H1 (cell line): Measurements from ENCODE around the gene ASPRV1. TPM values are rescaled to one million over a fixed set of nuclear protein-coding genes. Genes with fewer than 3 reads are reported as not detected.

Experiments used
- CTCF ChIA-PET: fragments of 300-600 bp; sonication (Branson Sonifier 250); formaldehyde crosslinking; loops from one replicate; lab custom pipeline; 2021; ENCODE audit not compliant: partially characterized antibody; lab: Charles Lee
- POLR2A ChIA-PET: fragments of 300-600 bp; sonication (Branson Sonifier 250); formaldehyde crosslinking; loops from one replicate; lab custom pipeline; 2021; ENCODE audit warnings: inconsistent platforms; ENCODE audit not compliant: partially characterized antibody; lab: Charles Lee
- DNase-seq, 2 experiments: peaks; one replicate each; pipeline versions ENCODE4 v3.0.0 to v3.0.0-alpha.2; 2010 to 2022; ENCODE audit warnings: low spot score in 2 of 2, low read depth in 1 of 2, mixed read lengths in 1 of 2
- FAIRE-seq: peaks from 2 replicates; lab custom pipeline; 2011; peaks lifted over from hg19 to GRCh38; lab: Jason Lieb, UNC
- H2AFZ ChIP-seq: 2 replicates; pipeline ENCODE4 v1.8.1; 2012; ENCODE audit warnings: low read length, inconsistent platforms
- H2AK5ac ChIP-seq: 2 replicates; pipeline ENCODE4 v1.6.1; 2013; ENCODE audit warnings: low read depth, low read length
- H2BK120ac ChIP-seq: replicated peaks from 2 replicates; pipeline ENCODE3; 2013; ENCODE audit warnings: low read depth, low read length, inconsistent platforms
- H2BK12ac ChIP-seq: 2 replicates; pipeline ENCODE4 v1.6.1; 2013; ENCODE audit warnings: low read depth, low read length
- H2BK15ac ChIP-seq: 2 replicates; pipeline ENCODE4 v1.6.1; 2013; ENCODE audit warnings: low read length
- H2BK20ac ChIP-seq: 2 replicates; pipeline ENCODE4 v1.6.1; 2013; ENCODE audit warnings: low read length
- H2BK5ac ChIP-seq: 2 replicates; pipeline ENCODE4 v1.6.1; 2013; ENCODE audit warnings: low read depth, low read length
- H3K14ac ChIP-seq: 2 replicates; pipeline ENCODE4 v1.6.1; 2013; ENCODE audit warnings: inconsistent platforms; ENCODE audit not compliant: insufficient read length
- H3K18ac ChIP-seq: 2 replicates; pipeline ENCODE4 v1.6.1; 2013; ENCODE audit warnings: low read length; ENCODE audit errors: extremely low read depth
- H3K23ac ChIP-seq: 2 replicates; pipeline ENCODE4 v1.6.1; 2013; ENCODE audit warnings: inconsistent platforms; ENCODE audit not compliant: insufficient read length
- H3K23me2 ChIP-seq: 2 replicates; pipeline ENCODE4 v1.6.1; 2013; ENCODE audit warnings: low read depth, low read length
- H3K27ac ChIP-seq: 2 replicates; pipeline ENCODE4 v1.6.1; 2011; ENCODE audit warnings: low read depth, low read length, inconsistent platforms
- H3K27me3 ChIP-seq, 4 experiments: replicated peaks in 1 of 4; 1 replicate in 1 of 4; 2 replicates in 3 of 4; pipeline versions ENCODE4 v1.6.1 to v1.8.1; 2011 to 2013; ENCODE audit warnings: low read length in 3 of 4, mild to moderate bottlenecking in 3 of 4, inconsistent platforms in 2 of 4, mixed read lengths in 2 of 4, moderate library complexity in 1 of 4; ENCODE audit not compliant: control insufficient read depth in 3 of 4, insufficient read depth in 3 of 4; ENCODE audit errors: extremely low read depth in 1 of 4
- H3K36me3 ChIP-seq, 4 experiments: 2 replicates each; pipeline versions ENCODE4 v1.6.1 to v1.8.1; 2011 to 2013; ENCODE audit warnings: mild to moderate bottlenecking in 4 of 4, low read length in 3 of 4, moderate library complexity in 2 of 4, control low read depth in 1 of 4, inconsistent platforms in 1 of 4; ENCODE audit not compliant: insufficient read depth in 4 of 4, control insufficient read depth in 2 of 4
- H3K4ac ChIP-seq: replicated peaks from 2 replicates; pipeline ENCODE3; 2013; ENCODE audit warnings: low read length, low read depth, mixed read lengths, inconsistent platforms; ENCODE audit not compliant: insufficient read length
- H3K4me1 ChIP-seq, 4 experiments: replicated peaks in 1 of 4; 1 replicate in 1 of 4; 2 replicates in 3 of 4; pipeline versions ENCODE4 v1.6.1 to v1.8.1; 2011 to 2013; ENCODE audit warnings: low read length in 3 of 4, inconsistent platforms in 2 of 4, mixed read lengths in 1 of 4; ENCODE audit not compliant: insufficient read depth in 4 of 4, control insufficient read depth in 3 of 4
- H3K4me2 ChIP-seq, 2 experiments: 2 replicates each; pipeline versions ENCODE4 v1.6.1 to v1.8.1; 2011 to 2013; ENCODE audit warnings: low read depth in 2 of 2, low read length in 2 of 2, control low read depth in 1 of 2, inconsistent platforms in 1 of 2, mild to moderate bottlenecking in 1 of 2; ENCODE audit not compliant: insufficient read depth in 1 of 2
- H3K4me3 ChIP-seq, 4 experiments: fragments of 200-600, 300-600 bp in 1 of 4; sonication (generic), shearing (Covaris generic), sonication (Bioruptor Twin) in 1 of 4; 2 replicates each; pipeline versions ENCODE4 v1.5.1 to v1.8.1; 2011 to 2016; ENCODE audit warnings: low read length in 4 of 4, low read depth in 3 of 4, control low read depth in 2 of 4, inconsistent platforms in 2 of 4, mild to moderate bottlenecking in 2 of 4, mixed read lengths in 1 of 4, moderate library complexity in 1 of 4; ENCODE audit not compliant: insufficient read depth in 2 of 4; ENCODE audit errors: extremely low read depth in 1 of 4
- H3K56ac ChIP-seq: replicated peaks from 2 replicates; pipeline ENCODE3; 2013; ENCODE audit warnings: low read depth, mild to moderate bottlenecking, mixed read lengths, low read length, inconsistent platforms; ENCODE audit not compliant: insufficient read length
- H3K79me1 ChIP-seq: 2 replicates; pipeline ENCODE4 v1.6.1; 2013; ENCODE audit warnings: low read depth, low read length, control low read depth
- H3K79me2 ChIP-seq, 2 experiments: 2 replicates each; pipeline versions ENCODE4 v1.6.1 to v1.8.1; 2012 to 2013; ENCODE audit warnings: low read length in 2 of 2, mild to moderate bottlenecking in 2 of 2, inconsistent platforms in 1 of 2; ENCODE audit not compliant: insufficient read depth in 2 of 2, control insufficient read depth in 1 of 2
- H3K9ac ChIP-seq, 4 experiments: replicated peaks in 1 of 4; 1 replicate in 1 of 4; 2 replicates in 3 of 4; pipeline versions ENCODE4 v1.6.1 to v1.8.1; 2011 to 2013; ENCODE audit warnings: low read depth in 3 of 4, low read length in 3 of 4, control low read depth in 2 of 4, mild to moderate bottlenecking in 2 of 4, moderate library complexity in 2 of 4, inconsistent platforms in 1 of 4; ENCODE audit errors: extremely low read depth in 1 of 4
- H3K9me3 ChIP-seq, 2 experiments: 2 replicates each; pipeline versions ENCODE4 v1.6.1 to v1.8.1; 2012 to 2013; ENCODE audit warnings: mild to moderate bottlenecking in 2 of 2, moderate library complexity in 2 of 2, control low read depth in 1 of 2, inconsistent platforms in 1 of 2, low read depth in 1 of 2, low read length in 1 of 2, mixed read lengths in 1 of 2; ENCODE audit not compliant: insufficient read depth in 2 of 2
- H4K20me1 ChIP-seq, 2 experiments: replicated peaks in 1 of 2; 2 replicates each; pipeline versions ENCODE3 to v1.8.1; 2011 to 2013; ENCODE audit warnings: inconsistent platforms in 2 of 2, low read length in 2 of 2, mild to moderate bottlenecking in 1 of 2; ENCODE audit not compliant: insufficient read depth in 2 of 2, control insufficient read depth in 1 of 2
- H4K5ac ChIP-seq: 2 replicates; pipeline ENCODE4 v1.6.1; 2013; ENCODE audit warnings: low read length, low read depth, mixed read lengths, inconsistent platforms; ENCODE audit not compliant: insufficient read length
- H4K8ac ChIP-seq: 2 replicates; pipeline ENCODE4 v1.8.0; 2013; ENCODE audit warnings: mild to moderate bottlenecking, moderate library complexity, low read length, inconsistent platforms; ENCODE audit not compliant: insufficient read depth; ENCODE audit errors: extremely low read depth
- H4K91ac ChIP-seq: replicated peaks from 2 replicates; pipeline ENCODE3; 2013; ENCODE audit warnings: low read length, mixed read lengths, inconsistent platforms; ENCODE audit not compliant: insufficient read length
- BCL11A ChIP-seq, 2 experiments: IDR thresholded peaks; one replicate each; pipeline ENCODE4 v1.6.1; 2011; ENCODE audit warnings: low read depth in 2 of 2, low read length in 2 of 2, mild to moderate bottlenecking in 2 of 2
- BRCA1 ChIP-seq: IDR thresholded peaks from 2 replicates; pipeline ENCODE4 v1.6.1; 2012; ENCODE audit warnings: low read depth, low read length, improper control_type of control experiment
- CHD1 ChIP-seq: IDR thresholded peaks from 2 replicates; pipeline ENCODE4 v1.6.1; 2012; ENCODE audit warnings: low read depth, low read length, improper control_type of control experiment
- CHD2 ChIP-seq: IDR thresholded peaks from 2 replicates; pipeline ENCODE4 v1.6.1; 2012; ENCODE audit warnings: low read length, improper control_type of control experiment
- CTBP2 ChIP-seq: IDR thresholded peaks from 2 replicates; pipeline ENCODE4 v1.7.0; 2011; ENCODE audit warnings: borderline replicate concordance, mild to moderate bottlenecking, moderate library complexity, mixed read lengths, low read length; ENCODE audit not compliant: insufficient read depth, insufficient read length
- GTF2F1 ChIP-seq: IDR thresholded peaks from 2 replicates; pipeline ENCODE4 v1.6.1; 2012; ENCODE audit warnings: low read depth, low read length, improper control_type of control experiment, borderline replicate concordance
- KDM4A ChIP-seq: IDR thresholded peaks from one replicate; pipeline ENCODE4 v1.7.1; 2012; ENCODE audit warnings: low read depth, mild to moderate bottlenecking, moderate library complexity, low read length, inconsistent platforms; ENCODE audit not compliant: severe bottlenecking
- NANOG ChIP-seq: IDR thresholded peaks from 2 replicates; pipeline ENCODE4 v1.6.1; 2011; ENCODE audit warnings: low read length, low read depth, mild to moderate bottlenecking, inconsistent platforms; ENCODE audit not compliant: insufficient read depth, poor library complexity, severe bottlenecking
- RAD21 ChIP-seq, 2 experiments: IDR thresholded peaks in 1 of 2; conservative IDR thresholded peaks in 1 of 2; 2 replicates each; pipeline ENCODE4 v1.6.1; 2011; ENCODE audit warnings: low read depth in 2 of 2, low read length in 2 of 2, improper control_type of control experiment in 1 of 2, inconsistent platforms in 1 of 2, mild to moderate bottlenecking in 1 of 2, moderate library complexity in 1 of 2
- SIN3A ChIP-seq, 2 experiments: IDR thresholded peaks in 1 of 2; conservative IDR thresholded peaks in 1 of 2; 2 replicates each; pipeline ENCODE4 v1.6.1; 2011 to 2012; ENCODE audit warnings: low read length in 2 of 2, improper control_type of control experiment in 1 of 2, low read depth in 1 of 2, mild to moderate bottlenecking in 1 of 2
- SP2 ChIP-seq: IDR thresholded peaks from 2 replicates; pipeline ENCODE4 v1.6.1; 2012; ENCODE audit warnings: mild to moderate bottlenecking, low read length, inconsistent platforms
- TCF12 ChIP-seq: IDR thresholded peaks from 2 replicates; pipeline ENCODE4 v1.6.1; 2011; ENCODE audit warnings: low read depth, mild to moderate bottlenecking, low read length
- YY1 ChIP-seq: IDR thresholded peaks from 2 replicates; pipeline ENCODE4 v1.6.1; 2011; ENCODE audit warnings: low read depth, mild to moderate bottlenecking, low read length
- ZNF274 ChIP-seq: IDR thresholded peaks from 2 replicates; pipeline ENCODE4 v1.7.0; 2012; ENCODE audit warnings: low read length, borderline replicate concordance; ENCODE audit errors: extremely low read depth
- WGBS, 2 experiments: shearing (Covaris generic) in 1 of 2; methylation state at CpG; one replicate each; pipeline versions ENCODE4 v1.1.6 to v1.1.7; 2013 to 2015; ENCODE audit warnings: low lambda C conversion rate in 2 of 2, mixed read lengths in 2 of 2, inconsistent platforms in 1 of 2, low coverage in 1 of 2, missing lambda C conversion rate in 1 of 2; ENCODE audit not compliant: insufficient replicate concordance in 2 of 2, insufficient coverage in 1 of 2, insufficient read length in 1 of 2; ENCODE audit errors: extremely low coverage in 1 of 2, missing lambda C conversion rate in 1 of 2; 5-methylcytosine and 5-hydroxymethylcytosine counted together
- polyA plus RNA-seq, 7 experiments: library from polyadenylated mRNA; depleted of rRNA in 3 of 7; stranded (reverse) in 5 of 7; unstranded in 2 of 7; fragments of >200 nt in 5 of 7; fragments of 200-250 nt in 2 of 7; gene quantifications; 1 replicate in 5 of 7; 2 replicates in 1 of 7; 4 replicates in 1 of 7; pipeline versions ENCODE4 v1.2.1 to v1.2.3, GENCODE V29; 2011 to 2013; ENCODE audit warnings: missing spikeins in 2 of 7, mixed read lengths in 2 of 7
- total RNA-seq: library from RNA; stranded (reverse); fragmentation: NEBNext Ultra II Directional; extraction: Animal tissue kit (Norgen Biotek cat#: 25700); gene quantifications from 2 replicates; pipeline ENCODE4 v1.2.1, GENCODE V29; 2021

The ASPRV1 gene
- total and polyA plus RNA-seq, 2 of the 8 experiments (the other 6 are each of a cell fraction or from before 2014, with no cell fraction given): 0.59 to 0.95 TPM

DNA sequence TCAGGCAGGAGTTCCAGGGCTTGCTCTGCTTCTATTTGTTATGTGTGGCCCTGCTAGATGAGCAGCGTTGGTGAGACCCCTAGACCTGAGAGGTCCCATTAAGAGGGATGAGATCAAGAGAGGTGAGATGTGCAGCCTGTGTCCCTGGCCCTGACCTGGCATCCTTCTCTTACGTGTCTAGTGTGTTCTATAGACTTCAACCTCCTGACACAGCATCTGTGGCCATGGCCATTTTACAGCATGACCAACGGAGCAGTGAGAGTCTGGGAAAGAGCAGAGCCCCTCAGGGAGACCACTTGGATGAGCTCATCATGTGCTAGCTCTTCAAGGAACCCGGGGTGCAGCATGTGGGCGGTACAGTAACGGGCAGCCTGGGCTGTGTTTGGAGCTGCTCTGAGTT lies 32.7 kb upstream of the ASPRV1 start:
- Histone ChIP-seq H3K23me2 (no peaks in the 10 kb centered on the region; the same call in 1 of the 2 replicates), H3K23ac (no peak overlapping the region), H2AK5ac (no peak overlapping the region), H2BK12ac (no peak overlapping the region), H3K4me1 (peaks cover 0 to 7% (median 4%) of the 10 kb centered on the region in 4 experiments; a peak in 4 of 7 replicates), H2BK20ac (no peak overlapping the region), H3K27ac (no peak overlapping the region), H2AFZ (no peak overlapping the region), H3K4me2 (no peak overlapping the region), H4K8ac (no peak overlapping the region; the same call in 1 of the 2 replicates), H3K18ac (no peak overlapping the region), H3K36me3 (peaks cover 0 to 2% (median 0%) of the 10 kb centered on the region in 4 experiments; a peak in 1 of 8 replicates), H4K20me1 (no peaks in the 10 kb centered on the region), H3K4me3 (no peak overlapping the region), H2BK5ac (no peak overlapping the region), H3K56ac (no peak overlapping the region), H2BK120ac (no peak overlapping the region), H3K14ac (no peak overlapping the region), H2BK15ac (no peak overlapping the region), H3K79me2 (no peaks in the 10 kb centered on the region), H4K91ac (no peak overlapping the region), H3K79me1 (no peaks in the 10 kb centered on the region), H3K4ac (no peak overlapping the region), H3K27me3 (no peaks in the 10 kb centered on the region), H3K9me3 (no peaks in the 10 kb centered on the region), H4K5ac (no peak overlapping the region), H3K9ac (no peak overlapping the region)
- DNase-seq (no peak), FAIRE-seq (no peak)
- POLR2A ChIA-PET: interaction anchor here (1.5 kb wide), 1 partner anchor 11 kb away, joined by 5 read pairs; no protein-coding TSS in a partner anchor
- WGBS, 2 experiments: 94% methylated on average over 6 of the region's 6 CpGs; no CpG with 5 or more reads in 1 of the 2 experiments
- CTCF ChIA-PET: interaction anchor here (0.6 to 0.9 kb wide), 2 partner anchors 12 to 60 kb away, joined by 3 to 4 read pairs; no protein-coding TSS in a partner anchor
- TF ChIP-seq CTBP2 (no peak), KDM4A (no peak), ZNF274 (no peak), BCL11A (IDR thresholded peaks at IDR 0.05; ENCODE audit: low read depth in 2 of 2, low read length in 2 of 2) (no peak), SIN3A (conservative IDR thresholded peaks at IDR 0.05 in 1 of 2, IDR thresholded peaks at IDR 0.05 in 1 of 2; ENCODE audit: low read depth in 1 of 2, low read length in 2 of 2) (no peak), TCF12 (no peak), RAD21 (IDR thresholded peaks at IDR 0.05 in 1 of 2, conservative IDR thresholded peaks at IDR 0.05 in 1 of 2; ENCODE audit: low read depth in 2 of 2, low read length in 2 of 2) (no peak), BRCA1 (no peak), NANOG (no peak), SP2 (no peak), CHD2 (no peak), YY1 (no peak), CHD1 (no peak), GTF2F1 (no peak)
